Stimulated activated CD4-positive, alpha-beta T cell treated with anti-CD3 and anti-CD28 coated beads, TNF-alpha, amount 100 ng/mL, for 48 hours (primary cell): ENCODE data around the gene STUM.

Experiments
- DNase-seq, 3 donors: peaks; one replicate each; pipeline ENCODE4 v3.0.0-alpha.2; 2020; ENCODE audit warnings: low read depth in 3 of 3

The STUM gene

GRCh38 chr1:226651732-226652105 lies 103.2 kb downstream of the STUM start:
- DNase-seq = no peak

GRCh38 chr1:226652613-226653012 lies 104.0 kb downstream of the STUM start:
- DNase-seq = no peak

GRCh38 chr1:226653311-226653921 lies 104.9 kb downstream of the STUM start:
- peak in 1 of 3 donors; percentile 40 for DNase-seq

GRCh38 chr1:226654046-226654667 lies 105.6 kb downstream of the STUM start:
- DNase-seq = no peak

- no peak for DNase-seq
These were observed 106.1 kb downstream of the STUM start for GRCh38 chr1:226654668-226655055.

- no peak for DNase-seq
These were observed 106.9 kb downstream of the STUM start for GRCh38 chr1:226655251-226656163.

GRCh38 chr1:226656201-226656600 lies 107.6 kb downstream of the STUM start:
- no peak for DNase-seq

GRCh38 chr1:226656601-226657277 lies 108.2 kb downstream of the STUM start:
- no peak for DNase-seq

GRCh38 chr1:226657895-226658545 lies 109.5 kb downstream of the STUM start:
- DNase-seq = no peak

- no peak for DNase-seq
These were observed 110.1 kb downstream of the STUM start for GRCh38 chr1:226658546-226659125.
